Measurements from ENCODE around the gene DTNB.

- TF ChIP-seq POLR2A (IDR thresholded peaks at IDR 0.05; ENCODE audit: low read depth, low read length) (no peak), POLR2AphosphoS5 (IDR thresholded peaks at IDR 0.05; ENCODE audit: low read depth, low read length) (no peak), TAF1 (IDR thresholded peaks at IDR 0.05; ENCODE audit: low read depth, low read length) (no peak), POU2F2 (IDR thresholded peaks at IDR 0.05; ENCODE audit: low read depth, low read length) (peak; percentile 35; the same call in 1 of the 2 replicates)
Observed at GRCh38 chr2:25401307-25402026, 271.9 kb downstream of the DTNB start.

All from GM12891 (cell line).